A549 (cell line): Measurements from ENCODE around the gene CALHM3. TPM values are rescaled to one million over a fixed set of nuclear protein-coding genes. Genes with fewer than 3 reads are reported as not detected.
A peak's percentile ranks its signal among the peaks of the same experiment; 100 is the strongest.

Experiments used
- ATAC-seq, 2 experiments: fragments of 200-7000 bp in 1 of 2; fragments of >200 bp in 1 of 2; cut with Nextera tagmentation in 1 of 2; cut with Tn5 transposase in 1 of 2; 3 replicates each; pipeline versions ENCODE4 v1.8.0 to v1.9.1; 2018 to 2020; ENCODE audit warnings: mild to moderate bottlenecking in 1 of 2, moderate library complexity in 1 of 2
- CTCF ChIA-PET: fragments of 300-600 bp; sonication (Branson Sonifier 250); formaldehyde crosslinking; extraction: SDS; loops from one replicate; lab custom pipeline; 2021; ENCODE audit warnings: antibody characterized with exemption, inconsistent platforms; lab: Yijun Ruan, JAX
- POLR2A ChIA-PET: fragments of 350-600 bp; formaldehyde crosslinking; extraction: SDS; loops from one replicate; lab custom pipeline; 2021; ENCODE audit warnings: antibody characterized with exemption, inconsistent platforms; lab: Yijun Ruan, JAX
- DNase-seq, 2 experiments: peaks; one replicate each; pipeline versions ENCODE4 v3.0.0 to v3.0.0-alpha.2; 2011 to 2016; ENCODE audit warnings: low read depth in 1 of 2, low spot score in 1 of 2
- FAIRE-seq: peaks from 2 replicates; lab custom pipeline; 2011; peaks lifted over from hg19 to GRCh38; lab: Jason Lieb, UNC
- H3K27ac ChIP-seq, 2 experiments: fragments of >200 bp; sonication (Bioruptor Twin); formaldehyde crosslinking; 3 replicates each; pipeline ENCODE4 v1.5.1; 2016 to 2017
- H3K4me1 ChIP-seq: fragments of >200 bp; sonication (Bioruptor Twin); formaldehyde crosslinking; 3 replicates; pipeline ENCODE4 v1.6.1; 2016
- H3K4me2 ChIP-seq: fragments of >200 bp; sonication (Bioruptor Twin); formaldehyde crosslinking; 3 replicates; pipeline ENCODE4 v1.6.1; 2016
- H3K4me3 ChIP-seq: fragments of >200 bp; sonication (Bioruptor Twin); formaldehyde crosslinking; 3 replicates; pipeline ENCODE4 v1.5.1; 2016
- H3K9me3 ChIP-seq: fragments of >200 bp; sonication (Bioruptor Twin); formaldehyde crosslinking; 3 replicates; pipeline ENCODE4 v1.6.1; 2016
- BHLHE40 ChIP-seq: IDR thresholded peaks from 2 replicates; pipeline ENCODE4 v1.6.1; 2012; ENCODE audit warnings: low read depth, low read length, inconsistent platforms
- EHF ChIP-seq: fragments of 250-450 bp; sonication (Bioruptor Pico); IDR thresholded peaks from 2 replicates; pipeline ENCODE4 v1.5.0; 2020; ENCODE audit warnings: mild to moderate bottlenecking
- FOSL2 ChIP-seq, 2 experiments: fragments of 450-650 bp in 1 of 2; fragments of >200 bp in 1 of 2; sonication (Bioruptor Twin) in 1 of 2; formaldehyde crosslinking; IDR thresholded peaks; 2 replicates each; pipeline versions ENCODE4 v1.5.0 to v1.6.1; 2016 to 2020; ENCODE audit warnings: mild to moderate bottlenecking in 1 of 2, moderate library complexity in 1 of 2
- HDAC2 ChIP-seq: fragments of 200-600 bp; sonication (generic); IDR thresholded peaks from 2 replicates; pipeline ENCODE4 v1.6.1; 2016
- JUNB ChIP-seq: fragments of >200 bp; sonication (Bioruptor Twin); formaldehyde crosslinking; IDR thresholded peaks from 2 replicates; pipeline ENCODE4 v1.6.1; 2016
- KDM1A ChIP-seq: fragments of 200-600 bp; sonication (generic); IDR thresholded peaks from 2 replicates; pipeline ENCODE4 v1.6.1; 2016; ENCODE audit warnings: low read depth, mild to moderate bottlenecking
- MYC ChIP-seq: IDR thresholded peaks from 2 replicates; pipeline ENCODE4 v1.6.1; 2012; ENCODE audit warnings: mild to moderate bottlenecking, inconsistent platforms, low read length, improper control_type of control experiment, borderline replicate concordance
- POLR2AphosphoS2 ChIP-seq: conservative IDR thresholded peaks from 2 replicates; pipeline ENCODE4 v1.6.1; 2012; ENCODE audit warnings: low read length, improper control_type of control experiment, inconsistent platforms
- RAD21 ChIP-seq, 2 experiments: fragments of >200 bp in 1 of 2; sonication (Bioruptor Twin) in 1 of 2; formaldehyde crosslinking in 1 of 2; IDR thresholded peaks in 1 of 2; conservative IDR thresholded peaks in 1 of 2; 2 replicates in 1 of 2; 3 replicates in 1 of 2; pipeline ENCODE4 v1.6.1; 2012 to 2018; ENCODE audit warnings: inconsistent platforms in 1 of 2
- RNF2 ChIP-seq: fragments of 200-600 bp; sonication (generic); IDR thresholded peaks from 2 replicates; pipeline ENCODE4 v1.6.1; 2016; ENCODE audit warnings: low read depth, mild to moderate bottlenecking, antibody characterized with exemption, moderate library complexity, borderline replicate concordance
- SMC3 ChIP-seq: fragments of >200 bp; sonication (Bioruptor Twin); formaldehyde crosslinking; IDR thresholded peaks from 3 replicates; pipeline ENCODE4 v1.6.1; 2018; ENCODE audit warnings: inconsistent platforms
- ZC3H11A ChIP-seq: fragments of 450-650 bp; IDR thresholded peaks from 2 replicates; pipeline ENCODE4 v1.6.1; 2014; ENCODE audit warnings: antibody characterized with exemption, mild to moderate bottlenecking
- WGBS: methylation state at CpG from one replicate; pipeline ENCODE4 v1.1.6; 2017; ENCODE audit errors: missing lambda C conversion rate; 5-methylcytosine and 5-hydroxymethylcytosine counted together
- polyA plus RNA-seq, 4 experiments: library from polyadenylated mRNA; depleted of rRNA in 3 of 4; stranded (reverse); fragments of >200 nt; fragmentation: RNase III in 1 of 4; extraction: RNeasy Plus Mini Kit Qiagen cat#74134 plus additional on column Dnase treatment in 1 of 4; gene quantifications; 2 replicates in 3 of 4; 3 replicates in 1 of 4; pipeline ENCODE4 v1.2.3, GENCODE V29; 2011 to 2017
- TF ChIP-seq, protein P1 (sequence below): fragments of 250-450 bp; sonication (Bioruptor Pico); IDR thresholded peaks from 2 replicates; pipeline ENCODE4 v1.5.0; 2021; ENCODE audit warnings: mild to moderate bottlenecking, moderate library complexity, borderline replicate concordance
- TF ChIP-seq, protein P2 (sequence below): fragments of >200 bp; sonication (Bioruptor Twin); formaldehyde crosslinking; IDR thresholded peaks from 3 replicates; pipeline ENCODE4 v1.6.1; 2016
- TF ChIP-seq, protein P3 (sequence below): fragments of 200-600 bp; sonication (generic); IDR thresholded peaks from 2 replicates; pipeline ENCODE4 v1.6.1; 2016; ENCODE audit warnings: antibody characterized with exemption, mild to moderate bottlenecking, moderate library complexity

CALHM3 gene
- polyA plus RNA-seq, 2 of the 4 experiments (the other 2 are of a cell fraction): 0.08 to 0.21 TPM

DNA sequence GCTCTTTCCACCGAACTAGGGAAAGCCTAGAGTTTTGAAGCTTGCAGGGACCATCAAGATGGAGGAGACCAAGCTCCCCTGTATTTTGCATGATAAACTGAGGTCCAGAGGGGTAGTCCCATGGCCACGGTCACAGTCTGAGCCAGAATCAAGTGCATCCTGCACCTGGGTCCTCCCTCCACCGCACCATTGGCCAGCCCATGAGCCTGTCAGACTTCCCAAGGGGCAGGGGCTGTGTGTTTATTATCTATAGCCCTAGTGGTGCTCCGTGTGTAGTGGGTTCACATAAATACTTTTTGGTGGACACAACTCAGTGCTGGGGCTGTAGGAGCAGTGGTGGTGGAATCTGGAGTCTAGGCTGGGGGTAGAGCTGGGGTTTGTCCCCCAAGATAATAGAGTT is 3.6 kb downstream of the CALHM3 start:
- no peak overlapping the region for H3K4me2 ChIP-seq
- H3K9me3 ChIP-seq: no peaks in the 10 kb centered on the region
- POLR2A ChIA-PET: no interaction called here
- CTCF ChIA-PET: interaction anchor here (0.7 to 6.8 kb wide), 6 partner anchors 9 to 211 kb away, joined by 3 to 51 read pairs (median 4); no protein-coding TSS in a partner anchor
- DNase-seq: no peak
- H3K4me3 ChIP-seq: no peak overlapping the region
- H3K4me1 ChIP-seq: peaks cover 24% of the 10 kb centered on the region
- ATAC-seq: peak in 1 of 2 experiments; percentile 30; a peak in 2 of 6 replicates
- TF ChIP-seq, protein P1, sequence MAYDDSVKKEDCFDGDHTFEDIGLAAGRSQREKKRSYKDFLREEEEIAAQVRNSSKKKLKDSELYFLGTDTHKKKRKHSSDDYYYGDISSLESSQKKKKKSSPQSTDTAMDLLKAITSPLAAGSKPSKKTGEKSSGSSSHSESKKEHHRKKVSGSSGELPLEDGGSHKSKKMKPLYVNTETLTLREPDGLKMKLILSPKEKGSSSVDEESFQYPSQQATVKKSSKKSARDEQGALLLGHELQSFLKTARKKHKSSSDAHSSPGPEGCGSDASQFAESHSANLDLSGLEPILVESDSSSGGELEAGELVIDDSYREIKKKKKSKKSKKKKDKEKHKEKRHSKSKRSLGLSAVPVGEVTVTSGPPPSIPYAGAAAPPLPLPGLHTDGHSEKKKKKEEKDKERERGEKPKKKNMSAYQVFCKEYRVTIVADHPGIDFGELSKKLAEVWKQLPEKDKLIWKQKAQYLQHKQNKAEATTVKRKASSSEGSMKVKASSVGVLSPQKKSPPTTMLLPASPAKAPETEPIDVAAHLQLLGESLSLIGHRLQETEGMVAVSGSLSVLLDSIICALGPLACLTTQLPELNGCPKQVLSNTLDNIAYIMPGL (CRISPR knock-in tag): no peak
- TF ChIP-seq KDM1A: no peak
- TF ChIP-seq POLR2AphosphoS2: no peak
- no peak for TF ChIP-seq EHF (CRISPR knock-in tag)
- TF ChIP-seq ZC3H11A: no peak
- TF ChIP-seq BHLHE40: no peak
- no peak for TF ChIP-seq HDAC2
- no peak for TF ChIP-seq FOSL2 (IDR thresholded peaks at IDR 0.05)
- no peak for TF ChIP-seq FOSL2 (CRISPR knock-in tag; IDR thresholded peaks at IDR 0.05)
- TF ChIP-seq, protein P2, sequence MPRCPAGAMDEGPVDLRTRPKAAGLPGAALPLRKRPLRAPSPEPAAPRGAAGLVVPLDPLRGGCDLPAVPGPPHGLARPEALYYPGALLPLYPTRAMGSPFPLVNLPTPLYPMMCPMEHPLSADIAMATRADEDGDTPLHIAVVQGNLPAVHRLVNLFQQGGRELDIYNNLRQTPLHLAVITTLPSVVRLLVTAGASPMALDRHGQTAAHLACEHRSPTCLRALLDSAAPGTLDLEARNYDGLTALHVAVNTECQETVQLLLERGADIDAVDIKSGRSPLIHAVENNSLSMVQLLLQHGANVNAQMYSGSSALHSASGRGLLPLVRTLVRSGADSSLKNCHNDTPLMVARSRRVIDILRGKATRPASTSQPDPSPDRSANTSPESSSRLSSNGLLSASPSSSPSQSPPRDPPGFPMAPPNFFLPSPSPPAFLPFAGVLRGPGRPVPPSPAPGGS: no peak
- no peak for TF ChIP-seq MYC
- TF ChIP-seq RNF2: no peak
- TF ChIP-seq SMC3: no peak
- TF ChIP-seq, protein P3, sequence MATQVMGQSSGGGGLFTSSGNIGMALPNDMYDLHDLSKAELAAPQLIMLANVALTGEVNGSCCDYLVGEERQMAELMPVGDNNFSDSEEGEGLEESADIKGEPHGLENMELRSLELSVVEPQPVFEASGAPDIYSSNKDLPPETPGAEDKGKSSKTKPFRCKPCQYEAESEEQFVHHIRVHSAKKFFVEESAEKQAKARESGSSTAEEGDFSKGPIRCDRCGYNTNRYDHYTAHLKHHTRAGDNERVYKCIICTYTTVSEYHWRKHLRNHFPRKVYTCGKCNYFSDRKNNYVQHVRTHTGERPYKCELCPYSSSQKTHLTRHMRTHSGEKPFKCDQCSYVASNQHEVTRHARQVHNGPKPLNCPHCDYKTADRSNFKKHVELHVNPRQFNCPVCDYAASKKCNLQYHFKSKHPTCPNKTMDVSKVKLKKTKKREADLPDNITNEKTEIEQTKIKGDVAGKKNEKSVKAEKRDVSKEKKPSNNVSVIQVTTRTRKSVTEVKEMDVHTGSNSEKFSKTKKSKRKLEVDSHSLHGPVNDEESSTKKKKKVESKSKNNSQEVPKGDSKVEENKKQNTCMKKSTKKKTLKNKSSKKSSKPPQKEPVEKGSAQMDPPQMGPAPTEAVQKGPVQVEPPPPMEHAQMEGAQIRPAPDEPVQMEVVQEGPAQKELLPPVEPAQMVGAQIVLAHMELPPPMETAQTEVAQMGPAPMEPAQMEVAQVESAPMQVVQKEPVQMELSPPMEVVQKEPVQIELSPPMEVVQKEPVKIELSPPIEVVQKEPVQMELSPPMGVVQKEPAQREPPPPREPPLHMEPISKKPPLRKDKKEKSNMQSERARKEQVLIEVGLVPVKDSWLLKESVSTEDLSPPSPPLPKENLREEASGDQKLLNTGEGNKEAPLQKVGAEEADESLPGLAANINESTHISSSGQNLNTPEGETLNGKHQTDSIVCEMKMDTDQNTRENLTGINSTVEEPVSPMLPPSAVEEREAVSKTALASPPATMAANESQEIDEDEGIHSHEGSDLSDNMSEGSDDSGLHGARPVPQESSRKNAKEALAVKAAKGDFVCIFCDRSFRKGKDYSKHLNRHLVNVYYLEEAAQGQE: no peak
- TF ChIP-seq, all 56 proteins: peak for 0
- 58% methylated on average over 4 of the region's 4 CpGs for WGBS
- H3K27ac ChIP-seq: no peak overlapping the region
- FAIRE-seq: no peak

DNA sequence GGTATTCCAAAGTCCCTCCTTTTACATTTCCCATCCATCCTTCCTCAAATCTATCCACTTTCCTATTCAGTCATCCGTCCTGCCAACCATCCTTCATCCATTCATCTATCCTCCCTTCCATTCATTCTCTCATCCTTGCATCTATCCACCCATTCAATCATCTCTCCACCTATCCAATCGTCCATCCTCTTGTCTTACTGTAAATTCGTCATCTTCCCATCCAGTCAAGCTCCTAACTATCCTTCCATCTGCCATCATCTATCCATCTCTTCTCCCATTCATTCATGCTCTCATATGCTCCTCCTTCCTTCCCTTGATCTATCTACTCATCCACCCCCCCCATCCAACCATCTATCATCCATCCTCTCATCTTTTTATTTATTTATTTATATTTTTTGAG is 5.0 kb downstream of the CALHM3 start:
- CTCF ChIA-PET: interaction anchor here (3.6 to 6.8 kb wide), 2 partner anchors 11 to 58 kb away, joined by 17 to 51 read pairs; no protein-coding TSS in a partner anchor

More for the DNA sequence above, 5.0 kb downstream of the CALHM3 start:
- no peak for ATAC-seq
- WGBS: 62% methylated on average over 3 of the region's 3 CpGs
- Histone ChIP-seq H3K4me1 (peaks cover 13% of the 10 kb centered on the region), H3K27ac (no peak overlapping the region), H3K4me2 (no peak overlapping the region), H3K9me3 (no peaks in the 10 kb centered on the region), H3K4me3 (no peak overlapping the region)
- POLR2A ChIA-PET: no interaction called here
- no peak for FAIRE-seq
- TF ChIP-seq RAD21 (conservative IDR thresholded peaks at IDR 0.05 in 1 of 2, IDR thresholded peaks at IDR 0.05 in 1 of 2): no peak
- TF ChIP-seq, protein P3: no peak
- TF ChIP-seq JUNB: no peak
- DNase-seq: no peak
